Vagina (tissue), 2 donors: ENCODE data around the gene ITIH2. TPM values are rescaled to one million over a fixed set of nuclear protein-coding genes. Genes with fewer than 3 reads are reported as not detected.
"Not testable (repeated sequence)": the region's sequence is repeated elsewhere in the genome, so short reads cannot be mapped to it uniquely, and the experiment has no call there.

Experiments used
- DNase-seq, 2 donors: peaks; one replicate each; pipeline ENCODE4 v3.0.0-alpha.2; 2017; ENCODE audit errors: extremely low spot score in 2 of 2
- H3K27ac ChIP-seq: fragments of 200-600 bp; sonication (generic); one replicate; pipeline ENCODE4 v1.5.1; 2019
- H3K27me3 ChIP-seq: fragments of 200-600 bp; sonication (generic); one replicate; pipeline ENCODE4 v1.5.1; 2019
- H3K36me3 ChIP-seq, 2 donors: fragments of 200-600 bp; sonication (generic); one replicate each; pipeline ENCODE4 v1.5.1; 2017 to 2019
- H3K4me1 ChIP-seq: fragments of 200-600 bp; sonication (generic); one replicate; pipeline ENCODE4 v1.5.1; 2019
- H3K4me3 ChIP-seq, 2 donors: fragments of 200-600 bp; sonication (generic); 1 replicate in 1 of 2; 2 replicates in 1 of 2; pipeline ENCODE4 v1.5.1; 2016 to 2019
- H3K9me3 ChIP-seq: fragments of 200-600 bp; sonication (generic); one replicate; pipeline ENCODE4 v1.5.1; 2019
- POLR2A ChIP-seq, 2 donors: fragments of 450-650 bp; IDR thresholded peaks; one replicate each; pipeline ENCODE4 v1.6.1; 2017; ENCODE audit warnings: antibody characterized with exemption in 2 of 2, mild to moderate bottlenecking in 2 of 2, moderate library complexity in 2 of 2
- POLR2AphosphoS5 ChIP-seq, 2 donors: sonication (generic); formaldehyde crosslinking; IDR thresholded peaks; one replicate each; pipeline ENCODE4 v1.9.0; 2017; ENCODE audit warnings: antibody characterized with exemption in 2 of 2, mild to moderate bottlenecking in 2 of 2, low read depth in 1 of 2; ENCODE audit not compliant: insufficient read depth in 1 of 2
- intact Hi-C: fragments of 100-400 bp; cut with DNase I; formaldehyde crosslinking; loops from one replicate; pipeline ENCODE4 v1.15.1; 2023
- total RNA-seq: library from RNA; depleted of rRNA; stranded (reverse); fragments of >200 nt; gene quantifications from one replicate; pipeline ENCODE4 v1.2.3, GENCODE V29; 2016
- TF ChIP-seq, protein P1 (sequence below), 3 experiments: fragments of 450-650 bp in 2 of 3; fragments of 200-600 bp in 1 of 3; sonication (generic) in 1 of 3; IDR thresholded peaks; one replicate each; pipeline ENCODE4 v1.5.1; 2017 to 2019; ENCODE audit warnings: antibody characterized with exemption in 3 of 3, mild to moderate bottlenecking in 2 of 3, moderate library complexity in 2 of 3

ITIH2 gene
- total RNA-seq, 1 donor from 2014 or later = not detected

DNA sequence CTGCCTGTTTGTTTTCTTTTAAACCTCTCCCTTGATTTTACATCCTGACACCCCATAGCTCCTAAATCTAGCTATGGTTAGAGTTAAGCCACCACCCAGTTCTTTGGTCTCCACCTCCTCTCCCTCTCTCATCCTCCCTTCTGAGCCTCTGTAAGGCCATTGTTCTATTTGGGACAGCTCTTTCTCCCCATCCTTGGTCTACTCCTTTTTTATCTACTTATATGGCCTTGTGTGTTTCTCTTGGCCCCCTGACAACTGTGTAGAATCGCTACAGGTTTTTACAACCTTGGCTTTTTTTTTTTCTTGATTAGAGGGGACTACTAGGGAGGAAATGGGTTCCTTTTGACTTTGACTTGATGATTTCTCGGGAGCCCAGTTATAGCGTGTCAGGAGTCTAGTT, 33.0 kb upstream of the ITIH2 start:
- no peaks in the 10 kb centered on the region for H3K27me3 ChIP-seq
- intact Hi-C loops = no loop called here
- no peak for TF ChIP-seq POLR2A (IDR thresholded peaks at IDR 0.05)
- TF ChIP-seq, protein P1, sequence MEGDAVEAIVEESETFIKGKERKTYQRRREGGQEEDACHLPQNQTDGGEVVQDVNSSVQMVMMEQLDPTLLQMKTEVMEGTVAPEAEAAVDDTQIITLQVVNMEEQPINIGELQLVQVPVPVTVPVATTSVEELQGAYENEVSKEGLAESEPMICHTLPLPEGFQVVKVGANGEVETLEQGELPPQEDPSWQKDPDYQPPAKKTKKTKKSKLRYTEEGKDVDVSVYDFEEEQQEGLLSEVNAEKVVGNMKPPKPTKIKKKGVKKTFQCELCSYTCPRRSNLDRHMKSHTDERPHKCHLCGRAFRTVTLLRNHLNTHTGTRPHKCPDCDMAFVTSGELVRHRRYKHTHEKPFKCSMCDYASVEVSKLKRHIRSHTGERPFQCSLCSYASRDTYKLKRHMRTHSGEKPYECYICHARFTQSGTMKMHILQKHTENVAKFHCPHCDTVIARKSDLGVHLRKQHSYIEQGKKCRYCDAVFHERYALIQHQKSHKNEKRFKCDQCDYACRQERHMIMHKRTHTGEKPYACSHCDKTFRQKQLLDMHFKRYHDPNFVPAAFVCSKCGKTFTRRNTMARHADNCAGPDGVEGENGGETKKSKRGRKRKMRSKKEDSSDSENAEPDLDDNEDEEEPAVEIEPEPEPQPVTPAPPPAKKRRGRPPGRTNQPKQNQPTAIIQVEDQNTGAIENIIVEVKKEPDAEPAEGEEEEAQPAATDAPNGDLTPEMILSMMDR (IDR thresholded peaks at IDR 0.05) = no peak
- no peak for TF ChIP-seq POLR2AphosphoS5 (IDR thresholded peaks at IDR 0.05; ENCODE audit: insufficient read depth in 1 of 2, low read depth in 1 of 2)
- H3K4me1 ChIP-seq = peaks cover 25% of the 10 kb centered on the region
- H3K9me3 ChIP-seq = no peaks in the 10 kb centered on the region
- no peak for DNase-seq
- H3K27ac ChIP-seq = no peak overlapping the region
- no peaks in the 10 kb centered on the region for H3K36me3 ChIP-seq
- no peak overlapping the region for H3K4me3 ChIP-seq

DNA sequence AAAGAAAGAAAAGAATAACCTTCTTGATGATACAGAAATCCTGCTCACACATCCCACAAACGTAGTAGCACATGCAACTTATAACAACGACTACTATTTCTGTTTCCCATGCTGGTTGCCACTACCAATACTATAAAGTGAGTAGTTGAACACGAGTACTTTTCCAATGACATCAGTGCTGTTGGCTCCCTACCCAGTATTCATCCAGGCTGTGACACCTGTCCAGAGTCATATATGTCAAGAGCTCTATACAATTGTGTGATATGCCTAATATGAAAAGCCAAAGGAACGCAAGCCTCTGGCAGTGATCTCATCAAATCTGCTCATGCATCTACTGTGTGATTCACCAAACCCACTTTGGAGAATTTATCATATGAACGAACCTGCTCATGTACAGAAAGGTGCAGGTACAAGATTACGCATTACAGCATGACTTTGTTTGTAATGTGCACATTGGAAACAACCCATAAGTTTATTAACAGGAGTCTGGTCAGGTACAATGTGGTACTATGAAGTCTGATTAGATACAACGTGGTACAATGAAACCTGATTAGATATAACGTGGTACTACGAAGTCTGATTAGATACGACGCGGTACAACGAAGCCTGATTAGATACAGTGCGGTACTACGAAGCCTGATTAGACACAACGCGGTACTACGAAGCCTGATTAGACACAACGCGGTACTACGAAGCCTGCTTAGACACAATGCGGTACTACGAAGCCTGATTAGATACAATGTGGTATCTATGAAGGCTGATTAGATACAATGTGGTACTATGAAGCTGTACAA, 30.6 kb upstream of the ITIH2 start:
- H3K27ac ChIP-seq = no peak overlapping the region
- no peak for TF ChIP-seq POLR2AphosphoS5 (IDR thresholded peaks at IDR 0.05; ENCODE audit: insufficient read depth in 1 of 2, low read depth in 1 of 2)
- no peaks in the 10 kb centered on the region for H3K27me3 ChIP-seq
- H3K36me3 ChIP-seq = no peaks in the 10 kb centered on the region
- H3K9me3 ChIP-seq = no peaks in the 10 kb centered on the region
- intact Hi-C loops = no loop called here
- peaks cover 6% of the 10 kb centered on the region for H3K4me1 ChIP-seq
- no peak for DNase-seq
- H3K4me3 ChIP-seq = no peak overlapping the region

DNA sequence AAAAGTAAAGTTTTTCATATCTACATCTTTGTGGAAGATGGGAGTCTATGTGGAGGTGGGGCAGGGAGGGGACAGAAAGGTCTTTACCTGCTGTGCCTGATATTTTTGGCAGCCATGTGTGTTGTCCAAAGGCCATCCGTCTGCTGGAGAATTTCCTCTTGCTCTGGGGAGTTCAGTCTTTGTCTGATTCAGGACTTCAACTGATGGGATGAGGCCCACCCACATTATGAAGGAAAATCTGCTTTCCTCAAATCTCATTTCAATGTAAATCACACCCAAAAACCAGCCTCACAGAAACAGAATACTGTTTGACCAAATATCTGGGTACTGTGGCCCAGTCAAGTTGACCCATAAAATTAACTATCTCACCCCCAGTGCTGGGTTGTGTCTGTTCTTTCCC, 23.9 kb upstream of the ITIH2 start:
- no peaks in the 10 kb centered on the region for H3K9me3 ChIP-seq
- DNase-seq = no peak
- intact Hi-C loops = no loop called here
- no peak overlapping the region for H3K4me3 ChIP-seq
- TF ChIP-seq, protein P1 (IDR thresholded peaks at IDR 0.05) = no peak
- no peak for TF ChIP-seq POLR2A (IDR thresholded peaks at IDR 0.05)
- TF ChIP-seq POLR2AphosphoS5 (IDR thresholded peaks at IDR 0.05; ENCODE audit: insufficient read depth in 1 of 2, low read depth in 1 of 2) = no peak
- no peak overlapping the region for H3K27ac ChIP-seq
- H3K36me3 ChIP-seq = no peaks in the 10 kb centered on the region
- no peaks in the 10 kb centered on the region for H3K4me1 ChIP-seq
- no peaks in the 10 kb centered on the region for H3K27me3 ChIP-seq

DNA sequence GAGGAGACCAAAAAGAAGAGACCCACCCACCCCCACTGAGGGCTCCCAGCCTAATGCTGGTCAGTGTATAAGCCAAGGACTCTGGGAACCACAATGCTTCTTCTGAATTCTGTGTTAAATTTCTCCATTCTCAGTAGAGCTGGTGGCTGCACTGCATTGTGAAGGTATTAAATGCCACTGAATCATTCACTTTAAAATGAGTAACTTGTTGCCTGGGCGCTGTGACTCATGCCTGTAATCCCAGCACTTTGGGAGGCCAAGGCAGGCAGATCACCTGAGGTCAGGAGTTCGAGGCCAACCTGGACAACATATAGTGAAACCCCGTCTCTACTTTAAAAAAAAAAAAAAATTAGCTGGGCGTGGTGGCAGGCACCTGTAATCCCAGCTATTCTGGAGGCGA, 23.0 kb upstream of the ITIH2 start:
- H3K9me3 ChIP-seq, DNase-seq, intact Hi-C loops, H3K4me3 ChIP-seq, H3K27ac ChIP-seq, H3K36me3 ChIP-seq, H3K4me1 ChIP-seq, H3K27me3 ChIP-seq: not testable (repeated sequence)

DNA sequence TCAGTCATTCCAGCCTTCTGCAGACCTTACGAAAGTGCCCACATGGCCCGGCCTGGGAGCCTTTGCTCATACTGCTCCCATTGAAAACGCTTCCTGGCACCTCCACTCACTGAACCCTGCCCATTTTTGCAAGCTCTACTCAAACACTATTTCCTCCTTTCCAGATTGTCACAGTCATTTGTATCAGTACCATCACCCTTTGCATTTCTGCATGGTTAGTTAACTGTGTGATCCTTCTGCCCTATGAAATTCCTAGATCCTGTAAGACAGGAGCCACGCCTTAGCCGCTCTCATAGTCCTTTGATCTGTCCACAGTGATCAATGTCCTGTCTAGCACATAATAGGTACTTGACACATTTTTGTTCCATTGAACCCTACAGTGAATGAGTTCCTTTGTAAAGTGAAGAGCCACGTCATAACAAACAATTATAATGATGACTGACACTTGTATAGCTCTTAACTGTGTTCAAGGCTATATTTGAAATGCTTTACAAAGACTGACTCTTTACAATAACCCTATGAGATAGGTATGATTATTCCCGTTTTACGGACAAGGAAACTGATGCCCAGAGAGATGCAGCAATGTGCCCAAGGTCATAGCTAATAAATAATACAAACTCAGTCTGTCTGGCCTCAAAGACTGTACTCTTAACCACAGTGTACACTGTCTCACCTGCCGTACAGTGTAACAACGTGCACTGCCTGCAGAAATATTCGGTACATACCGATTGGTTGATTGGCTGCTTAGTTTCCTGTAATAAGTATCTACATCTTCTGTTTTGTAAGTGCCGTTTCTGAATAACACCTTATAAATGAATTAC, 16.6 kb upstream of the ITIH2 start:
- intact Hi-C loops = loop anchor here (2.0 kb wide), 1 partner anchor 162 kb away; no protein-coding TSS in a partner anchor
- TF ChIP-seq, protein P1 (IDR thresholded peaks at IDR 0.05) = no peak
- H3K36me3 ChIP-seq = no peaks in the 10 kb centered on the region

More for the DNA sequence above, 16.6 kb upstream of the ITIH2 start:
- no peak overlapping the region for H3K4me3 ChIP-seq
- no peaks in the 10 kb centered on the region for H3K4me1 ChIP-seq
- DNase-seq = no peak
- no peak overlapping the region for H3K27ac ChIP-seq
- no peaks in the 10 kb centered on the region for H3K27me3 ChIP-seq
- H3K9me3 ChIP-seq = no peaks in the 10 kb centered on the region
